Measurements from ENCODE around the gene NBAS. TPM values are rescaled to one million over a fixed set of nuclear protein-coding genes. Genes with fewer than 3 reads are reported as not detected.

The NBAS gene
- total and polyA plus RNA-seq, 9 of the 15 experiments (the other 6 are each of a cell fraction or from before 2014, with no cell fraction given): 15.3 to 94.4 (median 69.9) TPM

DNA sequence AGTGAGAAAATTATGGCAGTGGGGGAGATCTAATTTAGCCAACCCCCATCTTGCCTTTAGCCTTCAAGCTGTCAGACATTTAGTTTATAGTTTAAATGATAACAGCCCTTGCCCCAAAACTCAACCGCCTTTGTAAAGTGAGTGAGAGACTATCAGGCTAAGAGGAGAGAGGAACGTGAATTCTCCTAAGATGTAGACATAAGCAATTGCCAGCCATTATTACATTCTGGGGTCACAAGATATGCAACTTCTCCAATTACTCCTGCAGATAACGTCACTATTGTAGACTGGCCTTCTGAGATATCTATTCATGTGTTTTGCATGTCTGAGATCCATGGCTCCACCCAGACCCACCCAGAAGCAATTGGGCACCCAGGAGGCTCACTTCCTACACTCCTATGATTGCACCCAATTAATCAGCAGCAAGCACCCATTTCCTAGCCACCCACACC, 307.3 kb downstream of the NBAS start (continued):
- TF ChIP-seq, protein P1, sequence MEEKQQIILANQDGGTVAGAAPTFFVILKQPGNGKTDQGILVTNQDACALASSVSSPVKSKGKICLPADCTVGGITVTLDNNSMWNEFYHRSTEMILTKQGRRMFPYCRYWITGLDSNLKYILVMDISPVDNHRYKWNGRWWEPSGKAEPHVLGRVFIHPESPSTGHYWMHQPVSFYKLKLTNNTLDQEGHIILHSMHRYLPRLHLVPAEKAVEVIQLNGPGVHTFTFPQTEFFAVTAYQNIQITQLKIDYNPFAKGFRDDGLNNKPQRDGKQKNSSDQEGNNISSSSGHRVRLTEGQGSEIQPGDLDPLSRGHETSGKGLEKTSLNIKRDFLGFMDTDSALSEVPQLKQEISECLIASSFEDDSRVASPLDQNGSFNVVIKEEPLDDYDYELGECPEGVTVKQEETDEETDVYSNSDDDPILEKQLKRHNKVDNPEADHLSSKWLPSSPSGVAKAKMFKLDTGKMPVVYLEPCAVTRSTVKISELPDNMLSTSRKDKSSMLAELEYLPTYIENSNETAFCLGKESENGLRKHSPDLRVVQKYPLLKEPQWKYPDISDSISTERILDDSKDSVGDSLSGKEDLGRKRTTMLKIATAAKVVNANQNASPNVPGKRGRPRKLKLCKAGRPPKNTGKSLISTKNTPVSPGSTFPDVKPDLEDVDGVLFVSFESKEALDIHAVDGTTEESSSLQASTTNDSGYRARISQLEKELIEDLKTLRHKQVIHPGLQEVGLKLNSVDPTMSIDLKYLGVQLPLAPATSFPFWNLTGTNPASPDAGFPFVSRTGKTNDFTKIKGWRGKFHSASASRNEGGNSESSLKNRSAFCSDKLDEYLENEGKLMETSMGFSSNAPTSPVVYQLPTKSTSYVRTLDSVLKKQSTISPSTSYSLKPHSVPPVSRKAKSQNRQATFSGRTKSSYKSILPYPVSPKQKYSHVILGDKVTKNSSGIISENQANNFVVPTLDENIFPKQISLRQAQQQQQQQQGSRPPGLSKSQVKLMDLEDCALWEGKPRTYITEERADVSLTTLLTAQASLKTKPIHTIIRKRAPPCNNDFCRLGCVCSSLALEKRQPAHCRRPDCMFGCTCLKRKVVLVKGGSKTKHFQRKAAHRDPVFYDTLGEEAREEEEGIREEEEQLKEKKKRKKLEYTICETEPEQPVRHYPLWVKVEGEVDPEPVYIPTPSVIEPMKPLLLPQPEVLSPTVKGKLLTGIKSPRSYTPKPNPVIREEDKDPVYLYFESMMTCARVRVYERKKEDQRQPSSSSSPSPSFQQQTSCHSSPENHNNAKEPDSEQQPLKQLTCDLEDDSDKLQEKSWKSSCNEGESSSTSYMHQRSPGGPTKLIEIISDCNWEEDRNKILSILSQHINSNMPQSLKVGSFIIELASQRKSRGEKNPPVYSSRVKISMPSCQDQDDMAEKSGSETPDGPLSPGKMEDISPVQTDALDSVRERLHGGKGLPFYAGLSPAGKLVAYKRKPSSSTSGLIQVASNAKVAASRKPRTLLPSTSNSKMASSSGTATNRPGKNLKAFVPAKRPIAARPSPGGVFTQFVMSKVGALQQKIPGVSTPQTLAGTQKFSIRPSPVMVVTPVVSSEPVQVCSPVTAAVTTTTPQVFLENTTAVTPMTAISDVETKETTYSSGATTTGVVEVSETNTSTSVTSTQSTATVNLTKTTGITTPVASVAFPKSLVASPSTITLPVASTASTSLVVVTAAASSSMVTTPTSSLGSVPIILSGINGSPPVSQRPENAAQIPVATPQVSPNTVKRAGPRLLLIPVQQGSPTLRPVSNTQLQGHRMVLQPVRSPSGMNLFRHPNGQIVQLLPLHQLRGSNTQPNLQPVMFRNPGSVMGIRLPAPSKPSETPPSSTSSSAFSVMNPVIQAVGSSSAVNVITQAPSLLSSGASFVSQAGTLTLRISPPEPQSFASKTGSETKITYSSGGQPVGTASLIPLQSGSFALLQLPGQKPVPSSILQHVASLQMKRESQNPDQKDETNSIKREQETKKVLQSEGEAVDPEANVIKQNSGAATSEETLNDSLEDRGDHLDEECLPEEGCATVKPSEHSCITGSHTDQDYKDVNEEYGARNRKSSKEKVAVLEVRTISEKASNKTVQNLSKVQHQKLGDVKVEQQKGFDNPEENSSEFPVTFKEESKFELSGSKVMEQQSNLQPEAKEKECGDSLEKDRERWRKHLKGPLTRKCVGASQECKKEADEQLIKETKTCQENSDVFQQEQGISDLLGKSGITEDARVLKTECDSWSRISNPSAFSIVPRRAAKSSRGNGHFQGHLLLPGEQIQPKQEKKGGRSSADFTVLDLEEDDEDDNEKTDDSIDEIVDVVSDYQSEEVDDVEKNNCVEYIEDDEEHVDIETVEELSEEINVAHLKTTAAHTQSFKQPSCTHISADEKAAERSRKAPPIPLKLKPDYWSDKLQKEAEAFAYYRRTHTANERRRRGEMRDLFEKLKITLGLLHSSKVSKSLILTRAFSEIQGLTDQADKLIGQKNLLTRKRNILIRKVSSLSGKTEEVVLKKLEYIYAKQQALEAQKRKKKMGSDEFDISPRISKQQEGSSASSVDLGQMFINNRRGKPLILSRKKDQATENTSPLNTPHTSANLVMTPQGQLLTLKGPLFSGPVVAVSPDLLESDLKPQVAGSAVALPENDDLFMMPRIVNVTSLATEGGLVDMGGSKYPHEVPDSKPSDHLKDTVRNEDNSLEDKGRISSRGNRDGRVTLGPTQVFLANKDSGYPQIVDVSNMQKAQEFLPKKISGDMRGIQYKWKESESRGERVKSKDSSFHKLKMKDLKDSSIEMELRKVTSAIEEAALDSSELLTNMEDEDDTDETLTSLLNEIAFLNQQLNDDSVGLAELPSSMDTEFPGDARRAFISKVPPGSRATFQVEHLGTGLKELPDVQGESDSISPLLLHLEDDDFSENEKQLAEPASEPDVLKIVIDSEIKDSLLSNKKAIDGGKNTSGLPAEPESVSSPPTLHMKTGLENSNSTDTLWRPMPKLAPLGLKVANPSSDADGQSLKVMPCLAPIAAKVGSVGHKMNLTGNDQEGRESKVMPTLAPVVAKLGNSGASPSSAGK (IDR thresholded peaks at IDR 0.05): no peak
- TF ChIP-seq ZBTB7A (IDR thresholded peaks at IDR 0.05; ENCODE audit: borderline replicate concordance, control insufficient read depth, low read depth, low read length) (no peak), TBL1XR1 (IDR thresholded peaks at IDR 0.05; ENCODE audit: low read length in 2 of 2) (peak; percentile 29 to 95; a peak in 3 of 4 replicates), RBM22 (IDR thresholded peaks at IDR 0.05; ENCODE audit: low read depth, low read length, poor library complexity, severe bottlenecking) (no peak), MYBL2 (IDR thresholded peaks at IDR 0.05; ENCODE audit: low read depth) (no peak; the same call in 1 of the 2 replicates), MYBL2 (CRISPR knock-in tag; IDR thresholded peaks at IDR 0.05; ENCODE audit: borderline replicate concordance) (no peak), CEBPB (tag; IDR thresholded peaks at IDR 0.05) (0 out of 2 replicates have a peak, but pooled peaks have one; percentile 21), ZBTB1 (CRISPR knock-in tag; IDR thresholded peaks at IDR 0.05; ENCODE audit: borderline replicate concordance, low read depth) (no peak), GATAD2A (IDR thresholded peaks at IDR 0.05) (no peak), CCAR2 (IDR thresholded peaks at IDR 0.05; ENCODE audit: low read depth, low read length) (no peak)
- TF ChIP-seq, protein P2, sequence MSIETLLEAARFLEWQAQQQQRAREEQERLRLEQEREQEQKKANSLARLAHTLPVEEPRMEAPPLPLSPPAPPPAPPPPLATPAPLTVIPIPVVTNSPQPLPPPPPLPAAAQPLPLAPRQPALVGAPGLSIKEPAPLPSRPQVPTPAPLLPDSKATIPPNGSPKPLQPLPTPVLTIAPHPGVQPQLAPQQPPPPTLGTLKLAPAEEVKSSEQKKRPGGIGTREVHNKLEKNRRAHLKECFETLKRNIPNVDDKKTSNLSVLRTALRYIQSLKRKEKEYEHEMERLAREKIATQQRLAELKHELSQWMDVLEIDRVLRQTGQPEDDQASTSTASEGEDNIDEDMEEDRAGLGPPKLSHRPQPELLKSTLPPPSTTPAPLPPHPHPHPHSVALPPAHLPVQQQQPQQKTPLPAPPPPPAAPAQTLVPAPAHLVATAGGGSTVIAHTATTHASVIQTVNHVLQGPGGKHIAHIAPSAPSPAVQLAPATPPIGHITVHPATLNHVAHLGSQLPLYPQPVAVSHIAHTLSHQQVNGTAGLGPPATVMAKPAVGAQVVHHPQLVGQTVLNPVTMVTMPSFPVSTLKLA (conservative IDR thresholded peaks at IDR 0.05): no peak
- TF ChIP-seq, protein P3, sequence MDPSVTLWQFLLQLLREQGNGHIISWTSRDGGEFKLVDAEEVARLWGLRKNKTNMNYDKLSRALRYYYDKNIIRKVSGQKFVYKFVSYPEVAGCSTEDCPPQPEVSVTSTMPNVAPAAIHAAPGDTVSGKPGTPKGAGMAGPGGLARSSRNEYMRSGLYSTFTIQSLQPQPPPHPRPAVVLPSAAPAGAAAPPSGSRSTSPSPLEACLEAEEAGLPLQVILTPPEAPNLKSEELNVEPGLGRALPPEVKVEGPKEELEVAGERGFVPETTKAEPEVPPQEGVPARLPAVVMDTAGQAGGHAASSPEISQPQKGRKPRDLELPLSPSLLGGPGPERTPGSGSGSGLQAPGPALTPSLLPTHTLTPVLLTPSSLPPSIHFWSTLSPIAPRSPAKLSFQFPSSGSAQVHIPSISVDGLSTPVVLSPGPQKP (CRISPR knock-in tag; IDR thresholded peaks at IDR 0.05): no peak
- TF ChIP-seq, protein P4, sequence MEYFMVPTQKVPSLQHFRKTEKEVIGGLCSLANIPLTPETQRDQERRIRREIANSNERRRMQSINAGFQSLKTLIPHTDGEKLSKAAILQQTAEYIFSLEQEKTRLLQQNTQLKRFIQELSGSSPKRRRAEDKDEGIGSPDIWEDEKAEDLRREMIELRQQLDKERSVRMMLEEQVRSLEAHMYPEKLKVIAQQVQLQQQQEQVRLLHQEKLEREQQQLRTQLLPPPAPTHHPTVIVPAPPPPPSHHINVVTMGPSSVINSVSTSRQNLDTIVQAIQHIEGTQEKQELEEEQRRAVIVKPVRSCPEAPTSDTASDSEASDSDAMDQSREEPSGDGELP (CRISPR knock-in tag; IDR thresholded peaks at IDR 0.05; ENCODE audit: borderline replicate concordance): no peak

Data from K562 (cell line).